ENCODE results near the gene GRM1.

DNA sequence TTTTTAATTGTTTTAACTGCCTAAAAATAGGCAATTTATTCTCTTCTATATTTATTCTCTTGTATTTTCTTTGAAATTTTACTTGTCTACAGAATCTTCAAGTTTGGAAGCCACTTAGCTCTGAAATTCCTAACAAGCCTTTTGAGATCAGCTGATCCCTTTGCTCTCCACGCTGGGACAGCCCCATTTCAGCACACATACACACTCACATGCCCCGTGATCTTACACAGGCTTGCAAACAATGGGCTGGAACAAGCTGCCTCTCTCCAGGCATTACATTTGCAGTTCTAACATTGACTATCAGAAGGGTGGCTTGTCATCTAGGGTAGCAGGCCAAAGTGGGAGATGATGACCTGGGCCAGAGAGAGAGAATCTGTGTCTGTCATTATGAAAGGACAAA lies 452.7 kb downstream of the GRM1 start:
- TF ChIP-seq CTCF (conservative IDR thresholded peaks at IDR 0.05; ENCODE audit: low read length): no peak
- TF ChIP-seq EZH2phosphoT487 (IDR thresholded peaks at IDR 0.05; ENCODE audit: borderline replicate concordance): no peak

Data from Loucy (cell line).